IPS-15b (cell line): ENCODE results near the gene TBC1D8.

Source experiments
- H3K27me3 ChIP-seq: one replicate; pipeline ENCODE4 v1.6.1; 2013; ENCODE audit warnings: low read length; ENCODE audit not compliant: control insufficient read depth, insufficient read depth
- H3K36me3 ChIP-seq: one replicate; pipeline ENCODE4 v1.6.1; 2013; ENCODE audit warnings: low read length; ENCODE audit not compliant: control insufficient read depth, insufficient read depth
- H3K4me1 ChIP-seq: one replicate; pipeline ENCODE4 v1.6.1; 2013; ENCODE audit warnings: mild to moderate bottlenecking, low read length; ENCODE audit not compliant: control insufficient read depth, insufficient read depth
- H3K4me3 ChIP-seq: one replicate; pipeline ENCODE4 v1.5.1; 2013; ENCODE audit warnings: low read depth, low read length
- H3K9ac ChIP-seq: one replicate; pipeline ENCODE4 v1.6.1; 2013; ENCODE audit warnings: low read depth, mild to moderate bottlenecking, low read length
- H3K9me3 ChIP-seq: one replicate; pipeline ENCODE4 v1.6.1; 2013; ENCODE audit warnings: mild to moderate bottlenecking, low read length; ENCODE audit not compliant: control insufficient read depth, insufficient read depth

The TBC1D8 gene

GRCh38 chr2:101127319-101128056 lies 23.7 kb downstream of the TBC1D8 start:
- Histone ChIP-seq H3K9me3 (no peaks in the 10 kb centered on the region), H3K4me3 (no peak overlapping the region), H3K36me3 (no peaks in the 10 kb centered on the region), H3K4me1 (peaks cover 7% of the 10 kb centered on the region), H3K27me3 (no peaks in the 10 kb centered on the region), H3K9ac (no peak overlapping the region)

GRCh38 chr2:101125808-101126207 lies 25.4 kb downstream of the TBC1D8 start:
- Histone ChIP-seq H3K4me1 (peaks cover 7% of the 10 kb centered on the region), H3K4me3 (no peak overlapping the region)

GRCh38 chr2:101125374-101125773 lies 25.8 kb downstream of the TBC1D8 start:
- H3K4me3 ChIP-seq: no peak overlapping the region
- no peaks in the 10 kb centered on the region for H3K27me3 ChIP-seq
- no peaks in the 10 kb centered on the region for H3K9me3 ChIP-seq
- H3K4me1 ChIP-seq: peaks cover 7% of the 10 kb centered on the region
- no peaks in the 10 kb centered on the region for H3K36me3 ChIP-seq
- H3K9ac ChIP-seq: no peak overlapping the region

More at GRCh38 chr2:101125808-101126207, 25.4 kb downstream of the TBC1D8 start:
- H3K9ac ChIP-seq: no peak overlapping the region
- H3K27me3 ChIP-seq: no peaks in the 10 kb centered on the region
- no peaks in the 10 kb centered on the region for H3K9me3 ChIP-seq
- no peaks in the 10 kb centered on the region for H3K36me3 ChIP-seq

GRCh38 chr2:101124643-101125366 lies 26.4 kb downstream of the TBC1D8 start:
- Histone ChIP-seq H3K4me1 (peaks cover 7% of the 10 kb centered on the region), H3K9me3 (no peaks in the 10 kb centered on the region), H3K9ac (no peak overlapping the region), H3K36me3 (no peaks in the 10 kb centered on the region), H3K27me3 (no peaks in the 10 kb centered on the region), H3K4me3 (no peak overlapping the region)

- H3K9ac ChIP-seq: no peak overlapping the region
- no peak overlapping the region for H3K4me3 ChIP-seq
- H3K9me3 ChIP-seq: no peaks in the 10 kb centered on the region
- no peaks in the 10 kb centered on the region for H3K27me3 ChIP-seq
- no peaks in the 10 kb centered on the region for H3K36me3 ChIP-seq
- H3K4me1 ChIP-seq: peaks cover 7% of the 10 kb centered on the region
Observed at GRCh38 chr2:101123795-101124471, 27.2 kb downstream of the TBC1D8 start.

GRCh38 chr2:101121174-101121573 lies 30.0 kb downstream of the TBC1D8 start:
- Histone ChIP-seq H3K36me3 (no peaks in the 10 kb centered on the region), H3K9me3 (no peaks in the 10 kb centered on the region), H3K4me1 (peaks cover 4% of the 10 kb centered on the region), H3K9ac (no peak overlapping the region), H3K27me3 (no peaks in the 10 kb centered on the region), H3K4me3 (no peak overlapping the region)

- Histone ChIP-seq H3K9me3 (no peaks in the 10 kb centered on the region), H3K36me3 (no peaks in the 10 kb centered on the region), H3K27me3 (no peaks in the 10 kb centered on the region), H3K4me3 (no peak overlapping the region), H3K4me1 (peaks cover 4% of the 10 kb centered on the region), H3K9ac (no peak overlapping the region)
Observed at GRCh38 chr2:101120124-101120996, 30.8 kb downstream of the TBC1D8 start.

- H3K9me3 ChIP-seq: no peaks in the 10 kb centered on the region
- H3K36me3 ChIP-seq: no peaks in the 10 kb centered on the region
- H3K4me3 ChIP-seq: no peak overlapping the region
- H3K9ac ChIP-seq: no peak overlapping the region
- H3K4me1 ChIP-seq: peaks cover 6% of the 10 kb centered on the region
- no peaks in the 10 kb centered on the region for H3K27me3 ChIP-seq
Observed at GRCh38 chr2:101119431-101119830, 31.8 kb downstream of the TBC1D8 start.

- no peaks in the 10 kb centered on the region for H3K36me3 ChIP-seq
- no peaks in the 10 kb centered on the region for H3K9me3 ChIP-seq
- H3K9ac ChIP-seq: no peak overlapping the region
- no peaks in the 10 kb centered on the region for H3K27me3 ChIP-seq
- H3K4me3 ChIP-seq: no peak overlapping the region
- H3K4me1 ChIP-seq: peaks cover 21% of the 10 kb centered on the region
Observed at GRCh38 chr2:101116841-101117552, 34.2 kb downstream of the TBC1D8 start.

GRCh38 chr2:101116348-101116747 lies 34.8 kb downstream of the TBC1D8 start:
- H3K27me3 ChIP-seq: no peaks in the 10 kb centered on the region
- H3K4me3 ChIP-seq: no peak overlapping the region
- peaks cover 21% of the 10 kb centered on the region for H3K4me1 ChIP-seq
- H3K9ac ChIP-seq: no peak overlapping the region
- no peaks in the 10 kb centered on the region for H3K9me3 ChIP-seq
- no peaks in the 10 kb centered on the region for H3K36me3 ChIP-seq

GRCh38 chr2:101115664-101116063 lies 35.5 kb downstream of the TBC1D8 start:
- H3K9ac ChIP-seq: no peak overlapping the region
- peaks cover 21% of the 10 kb centered on the region for H3K4me1 ChIP-seq
- no peaks in the 10 kb centered on the region for H3K9me3 ChIP-seq
- no peak overlapping the region for H3K4me3 ChIP-seq
- H3K27me3 ChIP-seq: no peaks in the 10 kb centered on the region
- no peaks in the 10 kb centered on the region for H3K36me3 ChIP-seq
